Measurements from ENCODE around the gene ATXN7L1. TPM values are rescaled to one million over a fixed set of nuclear protein-coding genes. Genes with fewer than 3 reads are reported as not detected.
A peak's percentile ranks its signal among the peaks of the same experiment; 100 is the strongest.

Gene ATXN7L1
- total and polyA plus RNA-seq, 7 donors: 5.4 to 20.5 (median 12.8) TPM

DNA sequence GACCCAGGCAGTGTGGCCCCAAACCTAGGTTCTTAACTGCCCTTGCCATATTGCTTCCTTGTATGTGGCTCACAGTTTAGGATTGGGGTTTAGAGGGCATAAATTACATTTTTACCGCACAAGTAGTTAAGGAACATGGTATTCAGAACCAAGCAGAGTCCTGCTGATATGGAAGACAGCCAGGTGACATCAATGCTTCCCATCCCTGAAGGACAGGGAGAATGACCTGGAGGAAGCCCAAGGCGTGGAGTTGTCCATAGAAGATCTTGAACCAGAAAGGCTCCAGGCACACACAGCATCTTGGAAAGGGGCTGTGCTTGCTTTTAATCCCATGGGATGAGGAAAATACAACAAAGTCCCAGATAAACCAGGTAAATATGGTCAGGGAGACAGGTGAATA, 48.3 kb downstream of the ATXN7L1 start:
- Histone ChIP-seq H3K36me3 (no peaks in the 10 kb centered on the region), H3K9me3 (no peaks in the 10 kb centered on the region), H3K4me1 (peaks cover 0 to 63% (median 48%) of the 10 kb centered on the region in 4 donors), H3K27ac (peak overlapping the region in 2 of 4 donors; percentile 75 to 78), H3K27me3 (no peaks in the 10 kb centered on the region), H3K4me3 (no peak overlapping the region)
- TF ChIP-seq POLR2AphosphoS5 (IDR thresholded peaks at IDR 0.05) (no peak), POLR2A (IDR thresholded peaks at IDR 0.05) (no peak), EP300 (IDR thresholded peaks at IDR 0.05) (no peak), CTCF (IDR thresholded peaks at IDR 0.05) (no peak)
- intact Hi-C loops (cut with DNase I): no loop called here
- WGBS, 2 donors: 82 to 88% methylated on average over 2 of the region's 2 CpGs
- no peak for DNase-seq

- TF ChIP-seq CTCF (IDR thresholded peaks at IDR 0.05) (no peak), POLR2AphosphoS5 (IDR thresholded peaks at IDR 0.05) (no peak), POLR2A (IDR thresholded peaks at IDR 0.05) (no peak), EP300 (IDR thresholded peaks at IDR 0.05) (no peak)
- no peak for DNase-seq
- intact Hi-C loops (cut with DNase I): no loop called here
- no peak overlapping the region for H3K4me3 ChIP-seq
- H3K27me3 ChIP-seq: no peaks in the 10 kb centered on the region
- WGBS, 2 donors: 36 to 77% methylated on average over 7 of the region's 7 CpGs
- H3K9me3 ChIP-seq: no peaks in the 10 kb centered on the region
- H3K4me1 ChIP-seq: peaks cover 0 to 60% (median 52%) of the 10 kb centered on the region in 4 donors
- no peaks in the 10 kb centered on the region for H3K36me3 ChIP-seq
- peak overlapping the region in 2 of 4 donors; percentile 75 to 78 for H3K27ac ChIP-seq
These were observed 49.1 kb downstream of the ATXN7L1 start for GRCh38 chr7:105827151-105827875.

- Histone ChIP-seq H3K9me3 (no peaks in the 10 kb centered on the region), H3K36me3 (no peaks in the 10 kb centered on the region), H3K4me1 (peaks cover 0 to 48% (median 42%) of the 10 kb centered on the region in 4 donors), H3K27ac (peak overlapping the region in 1 of 4 donors; percentile 38), H3K4me3 (no peak overlapping the region), H3K27me3 (no peaks in the 10 kb centered on the region)
- TF ChIP-seq EP300 (IDR thresholded peaks at IDR 0.05): no peak
- TF ChIP-seq CTCF (IDR thresholded peaks at IDR 0.05): no peak
- TF ChIP-seq POLR2AphosphoS5 (IDR thresholded peaks at IDR 0.05): peak in 1 of 4 donors; percentile 31
- DNase-seq: no peak
- intact Hi-C loops (cut with DNase I): no loop called here
These were observed 50.3 kb downstream of the ATXN7L1 start for GRCh38 chr7:105826143-105826542.

GRCh38 chr7:105825371-105825770, 51.0 kb downstream of the ATXN7L1 start:
- WGBS, 2 donors: 85 to 96% methylated on average over 1 of the region's 1 CpG
- intact Hi-C loops (cut with DNase I): no loop called here
- Histone ChIP-seq H3K27ac (no peak overlapping the region), H3K4me3 (no peak overlapping the region), H3K27me3 (no peaks in the 10 kb centered on the region), H3K4me1 (peaks cover 0 to 41% (median 34%) of the 10 kb centered on the region in 4 donors), H3K36me3 (no peaks in the 10 kb centered on the region), H3K9me3 (no peaks in the 10 kb centered on the region)
- TF ChIP-seq POLR2A (IDR thresholded peaks at IDR 0.05): no peak
- no peak for TF ChIP-seq EP300 (IDR thresholded peaks at IDR 0.05)
- TF ChIP-seq CTCF (IDR thresholded peaks at IDR 0.05): no peak
- TF ChIP-seq POLR2AphosphoS5 (IDR thresholded peaks at IDR 0.05): no peak
- DNase-seq: no peak

GRCh38 chr7:105822806-105823205, 53.6 kb downstream of the ATXN7L1 start:
- H3K27me3 ChIP-seq: no peaks in the 10 kb centered on the region
- no peak overlapping the region for H3K27ac ChIP-seq
- intact Hi-C loops (cut with DNase I): no loop called here
- TF ChIP-seq EP300 (IDR thresholded peaks at IDR 0.05): no peak
- TF ChIP-seq POLR2AphosphoS5 (IDR thresholded peaks at IDR 0.05): no peak
- no peak for TF ChIP-seq POLR2A (IDR thresholded peaks at IDR 0.05)
- no peak for TF ChIP-seq CTCF (IDR thresholded peaks at IDR 0.05)
- WGBS, 2 donors: 96 to 97% methylated on average over 1 of the region's 1 CpG
- H3K4me1 ChIP-seq: peaks cover 0 to 29% (median 18%) of the 10 kb centered on the region in 4 donors
- H3K9me3 ChIP-seq: no peaks in the 10 kb centered on the region
- DNase-seq: no peak
- H3K4me3 ChIP-seq: no peak overlapping the region
- H3K36me3 ChIP-seq: no peaks in the 10 kb centered on the region
